Astrocyte of the cerebellum (primary cell): ENCODE data around the gene CDC42.

ENCODE experiments used
- DNase-seq: peaks from one replicate; pipeline ENCODE4 v3.0.0-alpha.2; 2011; ENCODE audit warnings: low read depth
- H3K4me3 ChIP-seq: 2 replicates; pipeline ENCODE4 v1.5.1; 2011; ENCODE audit warnings: mild to moderate bottlenecking, low read depth, low read length, moderate library complexity
- in situ Hi-C: cut with HindIII; loops from 2 replicates; pipeline ENCODE4 v1.10.0; 2017; ENCODE audit warnings: low sequenced_read_pairs
- TF ChIP-seq, protein P1 (sequence below): IDR thresholded peaks from 2 replicates; pipeline ENCODE4 v1.5.1; 2012; ENCODE audit warnings: low read length, low read depth, moderate library complexity, mild to moderate bottlenecking; ENCODE audit errors: missing control alignments

The CDC42 gene

DNA sequence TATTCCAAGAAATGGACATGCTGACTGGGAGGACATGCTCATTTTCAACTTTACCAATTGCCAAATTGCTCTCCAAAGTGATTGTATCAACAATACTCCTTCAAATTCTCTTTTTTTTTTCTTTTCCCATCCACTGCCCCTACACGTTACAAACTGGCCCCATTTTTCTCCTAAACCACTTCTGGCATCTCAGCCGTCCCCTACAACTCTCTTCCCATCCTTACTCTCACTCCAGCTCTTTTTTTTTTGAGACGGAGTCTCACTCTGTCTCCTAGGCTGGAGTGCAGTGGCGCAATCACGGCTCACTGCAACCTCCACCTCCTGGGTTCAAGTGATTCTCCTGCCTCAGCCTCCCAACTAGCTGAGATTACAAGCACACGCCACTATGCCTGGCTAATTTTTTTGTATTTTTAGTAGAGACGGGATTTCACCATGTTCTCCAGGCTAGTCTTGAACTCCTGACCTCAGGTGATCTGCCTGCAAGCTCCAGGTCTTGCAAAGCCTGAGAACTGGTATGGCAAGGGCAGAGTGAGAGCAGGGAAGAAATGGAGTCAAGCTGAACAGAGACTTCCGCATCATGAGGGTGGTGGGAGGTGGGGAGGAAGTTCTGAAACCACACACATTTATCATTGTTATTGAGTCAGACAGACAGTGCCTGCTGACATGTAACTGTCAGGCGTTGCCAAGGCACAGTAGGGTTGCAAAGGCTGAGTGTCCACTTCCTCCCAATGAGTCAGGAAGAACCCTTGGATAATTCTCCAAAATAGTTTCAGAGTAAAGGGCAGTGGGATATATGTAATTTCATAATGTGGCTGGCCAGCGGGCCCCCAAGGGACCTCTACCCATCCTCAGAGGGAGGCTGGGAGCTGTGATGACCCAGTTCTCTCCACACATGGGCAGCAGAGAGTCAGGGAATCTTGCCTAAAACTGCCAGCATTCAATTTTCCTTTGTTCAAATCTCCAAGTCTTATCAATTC lies 33.6 kb upstream of the CDC42 start:
- peak; percentile 72 for DNase-seq
- in situ Hi-C loops: no loop called here
- H3K4me3 ChIP-seq: no peak overlapping the region
- TF ChIP-seq, protein P1, sequence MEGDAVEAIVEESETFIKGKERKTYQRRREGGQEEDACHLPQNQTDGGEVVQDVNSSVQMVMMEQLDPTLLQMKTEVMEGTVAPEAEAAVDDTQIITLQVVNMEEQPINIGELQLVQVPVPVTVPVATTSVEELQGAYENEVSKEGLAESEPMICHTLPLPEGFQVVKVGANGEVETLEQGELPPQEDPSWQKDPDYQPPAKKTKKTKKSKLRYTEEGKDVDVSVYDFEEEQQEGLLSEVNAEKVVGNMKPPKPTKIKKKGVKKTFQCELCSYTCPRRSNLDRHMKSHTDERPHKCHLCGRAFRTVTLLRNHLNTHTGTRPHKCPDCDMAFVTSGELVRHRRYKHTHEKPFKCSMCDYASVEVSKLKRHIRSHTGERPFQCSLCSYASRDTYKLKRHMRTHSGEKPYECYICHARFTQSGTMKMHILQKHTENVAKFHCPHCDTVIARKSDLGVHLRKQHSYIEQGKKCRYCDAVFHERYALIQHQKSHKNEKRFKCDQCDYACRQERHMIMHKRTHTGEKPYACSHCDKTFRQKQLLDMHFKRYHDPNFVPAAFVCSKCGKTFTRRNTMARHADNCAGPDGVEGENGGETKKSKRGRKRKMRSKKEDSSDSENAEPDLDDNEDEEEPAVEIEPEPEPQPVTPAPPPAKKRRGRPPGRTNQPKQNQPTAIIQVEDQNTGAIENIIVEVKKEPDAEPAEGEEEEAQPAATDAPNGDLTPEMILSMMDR: peak; percentile 56

DNA sequence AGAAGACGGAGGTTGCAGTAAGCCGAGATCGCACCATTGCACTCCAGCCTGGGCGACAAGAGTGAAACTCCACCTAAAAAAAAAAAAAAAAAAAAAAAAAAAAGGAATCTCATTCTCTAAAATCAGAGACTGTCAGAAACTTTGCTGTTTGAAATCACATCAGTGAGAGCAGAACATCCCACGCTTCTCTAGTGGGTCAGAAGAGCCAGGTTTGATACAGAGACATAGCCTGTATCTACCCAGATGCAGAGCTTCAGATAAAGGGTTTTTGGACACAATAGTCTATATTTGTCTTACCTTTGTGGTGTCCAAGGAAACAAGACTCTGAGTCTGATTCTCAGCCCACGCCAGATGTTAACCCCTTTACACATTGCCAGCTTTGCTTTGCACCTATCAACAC lies 31.4 kb upstream of the CDC42 start:
- in situ Hi-C loops: no loop called here
- no peak overlapping the region for H3K4me3 ChIP-seq
- DNase-seq: no peak
- TF ChIP-seq, protein P1: no peak

DNA sequence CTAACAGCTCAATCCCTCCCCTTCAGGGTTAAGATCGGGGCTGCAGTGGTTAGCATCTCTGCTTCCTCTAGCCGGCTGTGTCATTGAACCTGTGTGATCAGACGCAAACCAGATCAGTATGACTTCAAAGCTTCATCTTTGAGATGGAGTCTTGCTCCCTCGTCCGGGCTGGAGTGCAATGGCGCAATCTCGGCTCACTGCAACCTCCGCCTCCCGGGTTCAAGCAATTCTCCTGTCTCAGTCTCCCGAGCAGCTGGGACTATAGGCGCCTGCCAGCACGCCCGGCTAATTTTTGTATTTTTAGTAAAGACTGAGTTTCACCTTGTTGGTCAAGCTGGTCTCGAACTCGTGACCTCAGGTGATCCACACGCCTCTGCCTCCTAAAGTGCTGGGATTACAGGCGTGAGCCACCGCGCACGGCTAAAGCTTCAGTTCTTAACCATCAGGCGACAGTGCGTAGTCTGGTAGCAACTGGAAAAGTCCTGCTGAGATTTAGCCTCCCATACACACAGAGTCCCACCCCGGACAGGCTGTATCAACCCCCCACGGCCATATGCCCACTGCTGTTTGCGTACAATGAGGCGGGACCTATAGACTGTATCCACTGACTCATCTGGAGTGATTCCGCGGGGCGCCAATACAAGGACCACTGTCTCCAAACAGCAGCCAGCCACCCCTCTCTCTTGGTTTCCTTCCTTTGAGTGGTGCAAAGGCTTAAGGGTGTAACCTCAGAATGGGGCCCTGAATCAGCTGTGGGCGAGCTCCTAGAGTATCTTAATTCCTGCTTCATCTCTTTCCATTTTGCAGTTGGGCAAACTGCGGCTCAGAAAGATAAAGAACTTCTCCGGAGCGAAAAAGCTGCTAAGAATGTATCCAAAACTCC lies 27.8 kb upstream of the CDC42 start:
- in situ Hi-C loops: no loop called here
- peak; percentile 40 for DNase-seq
- H3K4me3 ChIP-seq: peak overlapping the region; percentile 100
- TF ChIP-seq, protein P1: no peak

DNA sequence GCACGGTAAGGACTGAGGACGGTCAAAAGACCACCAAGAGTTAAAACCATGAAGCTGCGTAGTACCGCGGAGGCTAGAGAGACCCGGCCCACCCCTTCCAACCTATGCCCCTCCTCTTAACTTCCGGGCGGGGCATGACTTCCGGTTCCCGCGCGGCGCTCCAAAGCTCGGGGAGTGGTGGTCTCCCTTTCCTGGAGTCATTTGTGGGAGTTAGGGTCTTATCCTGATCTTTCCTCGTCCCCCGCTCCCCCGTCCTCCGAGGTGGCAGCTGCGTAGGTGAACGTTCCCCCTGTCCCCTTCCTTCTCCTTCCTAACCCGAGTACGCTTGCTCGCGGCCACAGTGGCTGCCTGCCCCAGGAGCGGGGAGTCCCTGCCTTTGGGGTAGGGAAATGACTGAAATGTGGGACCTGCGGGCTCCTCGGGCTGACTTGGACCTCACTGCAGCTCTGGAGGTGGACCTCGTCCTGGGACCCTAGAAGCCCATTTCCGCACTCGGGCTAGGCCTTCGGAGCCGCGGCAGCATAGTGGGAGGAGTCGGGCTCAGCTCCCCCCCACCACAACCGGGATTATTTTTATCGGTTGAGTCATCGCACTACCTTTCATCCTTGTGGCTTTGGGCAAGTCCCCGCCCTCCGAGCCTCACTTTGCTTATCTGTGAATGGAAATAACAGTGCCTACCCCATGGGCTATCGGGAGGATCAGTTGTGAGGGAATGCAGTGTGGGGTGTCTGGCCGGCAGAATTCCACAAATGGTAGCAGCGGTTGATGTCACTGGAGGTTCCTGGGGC lies 26.9 kb upstream of the CDC42 start:
- H3K4me3 ChIP-seq: peak overlapping the region; percentile 100
- in situ Hi-C loops: no loop called here
- TF ChIP-seq, protein P1: no peak
- peak; percentile 73 for DNase-seq

DNA sequence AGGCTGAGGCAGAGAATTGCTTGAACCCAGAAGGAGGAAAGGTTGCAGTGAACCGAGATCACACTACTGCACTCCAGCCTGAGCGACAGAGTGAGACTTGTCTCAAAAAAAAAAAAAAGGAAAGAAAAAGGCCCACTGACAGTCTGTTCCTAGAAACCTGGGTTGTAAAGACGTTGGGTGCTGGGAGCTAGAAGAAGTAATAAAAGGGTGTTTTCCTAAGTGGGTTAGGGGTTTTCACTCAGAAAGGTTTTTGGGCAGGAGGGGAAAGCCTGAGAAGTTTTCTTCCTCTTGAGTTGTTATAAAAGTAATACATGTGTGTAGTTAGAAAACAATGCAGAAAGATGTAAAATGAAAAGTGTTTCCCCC lies 25.6 kb upstream of the CDC42 start:
- H3K4me3 ChIP-seq: no peak overlapping the region
- in situ Hi-C loops: no loop called here
- TF ChIP-seq, protein P1: no peak
- DNase-seq: no peak

DNA sequence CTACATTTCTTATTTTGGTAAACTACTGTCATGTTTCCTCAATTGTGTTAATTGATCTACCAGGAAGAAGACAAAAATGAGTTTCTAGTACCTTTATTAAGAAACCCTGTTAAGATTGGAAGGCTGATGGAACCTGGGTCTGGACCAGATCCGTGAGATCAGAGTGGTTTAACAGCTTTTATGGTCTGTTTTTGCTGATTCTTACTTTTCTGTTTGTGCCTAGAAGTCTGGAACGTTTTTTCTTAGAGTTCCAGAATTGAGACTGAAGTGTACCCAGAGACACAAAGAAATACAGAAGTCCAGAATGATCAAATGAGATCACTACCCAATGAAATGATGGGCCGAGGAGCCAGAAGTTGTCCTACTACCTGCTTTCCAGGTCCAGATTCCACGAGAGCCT lies 22.5 kb upstream of the CDC42 start:
- in situ Hi-C loops: no loop called here
- TF ChIP-seq, protein P1: no peak
- DNase-seq: no peak
- H3K4me3 ChIP-seq: no peak overlapping the region
